ENCODE measurements around the gene ETFA. TPM values are rescaled to one million over a fixed set of nuclear protein-coding genes. Genes with fewer than 3 reads are reported as not detected.

ETFA gene
- total and polyA plus RNA-seq, 2 of the 8 experiments (the other 6 are each of a cell fraction or from before 2014, with no cell fraction given) = 60.9 to 90.0 TPM

DNA sequence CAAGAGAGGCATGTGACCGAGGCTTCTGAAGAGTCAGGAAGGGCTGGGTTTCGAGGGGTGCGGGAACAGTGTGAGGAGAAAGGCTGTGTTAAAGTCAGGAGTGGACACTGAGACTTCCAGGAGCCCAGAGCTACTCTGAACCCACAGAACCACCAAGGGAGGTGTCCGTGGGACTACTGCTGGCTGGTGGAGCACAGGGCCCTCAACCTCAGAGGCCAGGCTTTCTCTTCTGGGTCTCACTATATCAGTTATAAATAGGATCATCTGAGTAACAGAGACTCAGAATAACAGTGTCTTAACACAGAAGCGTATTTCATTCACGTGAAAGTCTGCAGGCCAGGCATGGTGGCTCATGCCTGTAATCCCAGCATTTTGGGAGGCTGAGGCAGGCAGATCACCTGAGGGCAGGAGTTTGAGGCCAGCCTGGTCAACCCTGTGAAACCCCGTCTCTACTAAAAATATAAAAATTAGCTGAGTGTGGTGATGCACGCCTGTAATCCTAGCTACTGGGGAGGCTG lies 137.9 kb downstream of the ETFA start (continued):
- TF ChIP-seq HDAC2 (IDR thresholded peaks at IDR 0.05; ENCODE audit: borderline replicate concordance in 1 of 2, low read depth in 2 of 2, low read length in 2 of 2) (no peak), CTBP2 (IDR thresholded peaks at IDR 0.05; ENCODE audit: borderline replicate concordance, insufficient read depth, insufficient read length, low read length) (no peak), BCL11A (IDR thresholded peaks at IDR 0.05; ENCODE audit: low read depth in 2 of 2, low read length in 2 of 2) (no peak), CBX5 (IDR thresholded peaks at IDR 0.05; ENCODE audit: low read depth, low read length) (no peak), GABPA (IDR thresholded peaks at IDR 0.05; ENCODE audit: borderline replicate concordance, insufficient read depth, low read length) (no peak), TBP (IDR thresholded peaks at IDR 0.05; ENCODE audit: low read depth, low read length) (no peak)

All from H1 (cell line).